H1 (cell line): ENCODE data around the gene NFKBIE. TPM values are rescaled to one million over a fixed set of nuclear protein-coding genes. Genes with fewer than 3 reads are reported as not detected.

Source experiments
- ATF3 ChIP-seq: IDR thresholded peaks from 2 replicates; pipeline ENCODE4 v1.6.1; 2011; ENCODE audit warnings: low read depth, mild to moderate bottlenecking, low read length; ENCODE audit not compliant: insufficient read depth
- BACH1 ChIP-seq: IDR thresholded peaks from 2 replicates; pipeline ENCODE4 v1.6.1; 2012; ENCODE audit warnings: low read length, improper control_type of control experiment
- CBX5 ChIP-seq: fragments of 300-800, 300-1000 bp; sonication (generic); IDR thresholded peaks from 2 replicates; pipeline ENCODE4 v1.7.1; 2016; ENCODE audit warnings: antibody characterized with exemption, low read length, low read depth
- CEBPB ChIP-seq: IDR thresholded peaks from 2 replicates; pipeline ENCODE4 v1.6.1; 2012; ENCODE audit warnings: low read depth, low read length
- CHD1 ChIP-seq: IDR thresholded peaks from 2 replicates; pipeline ENCODE4 v1.6.1; 2012; ENCODE audit warnings: low read depth, low read length, improper control_type of control experiment
- CHD2 ChIP-seq: IDR thresholded peaks from 2 replicates; pipeline ENCODE4 v1.6.1; 2012; ENCODE audit warnings: low read length, improper control_type of control experiment
- CREB1 ChIP-seq: IDR thresholded peaks from 2 replicates; pipeline ENCODE4 v1.6.1; 2012; ENCODE audit warnings: inconsistent platforms
- EP300 ChIP-seq, 2 experiments: IDR thresholded peaks; 1 replicate in 1 of 2; 2 replicates in 1 of 2; pipeline ENCODE4 v1.6.1; 2011 to 2012; ENCODE audit warnings: low read depth in 2 of 2, low read length in 2 of 2, mild to moderate bottlenecking in 2 of 2, borderline replicate concordance in 1 of 2, inconsistent platforms in 1 of 2, moderate library complexity in 1 of 2
- FOSL1 ChIP-seq: IDR thresholded peaks from 2 replicates; pipeline ENCODE4 v1.6.1; 2011; ENCODE audit warnings: mild to moderate bottlenecking, low read depth, low read length, moderate library complexity; ENCODE audit not compliant: insufficient read depth
- GABPA ChIP-seq: IDR thresholded peaks from 2 replicates; pipeline ENCODE4 v1.6.1; 2011; ENCODE audit warnings: mild to moderate bottlenecking, low read length, moderate library complexity, borderline replicate concordance; ENCODE audit not compliant: insufficient read depth
- JUN ChIP-seq: IDR thresholded peaks from 2 replicates; pipeline ENCODE4 v1.6.1; 2011; ENCODE audit warnings: low read depth, mild to moderate bottlenecking, improper control_type of control experiment, low read length
- JUND ChIP-seq: IDR thresholded peaks from 2 replicates; pipeline ENCODE4 v1.6.1; 2011; ENCODE audit warnings: mild to moderate bottlenecking, improper control_type of control experiment, low read length
- KDM5A ChIP-seq: fragments of 200-600 bp; IDR thresholded peaks from 2 replicates; pipeline ENCODE4 v1.7.1; 2012; ENCODE audit warnings: mild to moderate bottlenecking, low read length, inconsistent platforms, mixed read lengths
- NANOG ChIP-seq: IDR thresholded peaks from 2 replicates; pipeline ENCODE4 v1.6.1; 2011; ENCODE audit warnings: low read length, low read depth, mild to moderate bottlenecking, inconsistent platforms; ENCODE audit not compliant: insufficient read depth, poor library complexity, severe bottlenecking
- NRF1 ChIP-seq: IDR thresholded peaks from 2 replicates; pipeline ENCODE4 v1.6.1; 2011; ENCODE audit warnings: mild to moderate bottlenecking, low read depth, low read length, improper control_type of control experiment
- PHF8 ChIP-seq: fragments of 200-600 bp; sonication (generic); conservative IDR thresholded peaks from 2 replicates; pipeline ENCODE4 v1.7.1; 2012; ENCODE audit warnings: low read depth, mild to moderate bottlenecking, inconsistent platforms, low read length, moderate library complexity
- POLR2A ChIP-seq, 2 experiments: IDR thresholded peaks; 1 replicate in 1 of 2; 2 replicates in 1 of 2; pipeline ENCODE4 v1.6.1; 2011; ENCODE audit warnings: low read depth in 2 of 2, low read length in 2 of 2, mild to moderate bottlenecking in 2 of 2; ENCODE audit errors: control extremely low read depth in 1 of 2
- POLR2AphosphoS5 ChIP-seq: IDR thresholded peaks from 2 replicates; pipeline ENCODE4 v1.6.1; 2011; ENCODE audit warnings: low read depth, low read length
- RAD21 ChIP-seq, 2 experiments: IDR thresholded peaks in 1 of 2; conservative IDR thresholded peaks in 1 of 2; 2 replicates each; pipeline ENCODE4 v1.6.1; 2011; ENCODE audit warnings: low read depth in 2 of 2, low read length in 2 of 2, improper control_type of control experiment in 1 of 2, inconsistent platforms in 1 of 2, mild to moderate bottlenecking in 1 of 2, moderate library complexity in 1 of 2
- RNF2 ChIP-seq: fragments of 200-900, 300-1000 bp; sonication (generic); IDR thresholded peaks from 2 replicates; pipeline ENCODE4 v1.7.1; 2016; ENCODE audit warnings: borderline replicate concordance, low read depth, mild to moderate bottlenecking, antibody characterized with exemption, low read length; ENCODE audit not compliant: poor library complexity, severe bottlenecking; ENCODE audit errors: missing control alignments
- SP2 ChIP-seq: IDR thresholded peaks from 2 replicates; pipeline ENCODE4 v1.6.1; 2012; ENCODE audit warnings: mild to moderate bottlenecking, low read length, inconsistent platforms
- SP4 ChIP-seq: IDR thresholded peaks from 2 replicates; pipeline ENCODE4 v1.6.1; 2012; ENCODE audit warnings: low read length, inconsistent platforms
- TAF1 ChIP-seq: IDR thresholded peaks from 2 replicates; pipeline ENCODE4 v1.6.1; 2011; ENCODE audit warnings: mild to moderate bottlenecking, low read depth, low read length
- TBP ChIP-seq: IDR thresholded peaks from 2 replicates; pipeline ENCODE4 v1.6.1; 2011; ENCODE audit warnings: low read depth, low read length, improper control_type of control experiment
- YY1 ChIP-seq: IDR thresholded peaks from 2 replicates; pipeline ENCODE4 v1.6.1; 2011; ENCODE audit warnings: low read depth, mild to moderate bottlenecking, low read length
- polyA plus RNA-seq, 7 experiments: library from polyadenylated mRNA; depleted of rRNA in 3 of 7; stranded (reverse) in 5 of 7; unstranded in 2 of 7; fragments of >200 nt in 5 of 7; fragments of 200-250 nt in 2 of 7; gene quantifications; 1 replicate in 5 of 7; 2 replicates in 1 of 7; 4 replicates in 1 of 7; pipeline versions ENCODE4 v1.2.1 to v1.2.3, GENCODE V29; 2011 to 2013; ENCODE audit warnings: missing spikeins in 2 of 7, mixed read lengths in 2 of 7
- total RNA-seq: library from RNA; stranded (reverse); fragmentation: NEBNext Ultra II Directional; extraction: Animal tissue kit (Norgen Biotek cat#: 25700); gene quantifications from 2 replicates; pipeline ENCODE4 v1.2.1, GENCODE V29; 2021

NFKBIE gene
- total and polyA plus RNA-seq, 2 of the 8 experiments (the other 6 are each of a cell fraction or from before 2014, with no cell fraction given), result 13.5 to 19.2 TPM

DNA sequence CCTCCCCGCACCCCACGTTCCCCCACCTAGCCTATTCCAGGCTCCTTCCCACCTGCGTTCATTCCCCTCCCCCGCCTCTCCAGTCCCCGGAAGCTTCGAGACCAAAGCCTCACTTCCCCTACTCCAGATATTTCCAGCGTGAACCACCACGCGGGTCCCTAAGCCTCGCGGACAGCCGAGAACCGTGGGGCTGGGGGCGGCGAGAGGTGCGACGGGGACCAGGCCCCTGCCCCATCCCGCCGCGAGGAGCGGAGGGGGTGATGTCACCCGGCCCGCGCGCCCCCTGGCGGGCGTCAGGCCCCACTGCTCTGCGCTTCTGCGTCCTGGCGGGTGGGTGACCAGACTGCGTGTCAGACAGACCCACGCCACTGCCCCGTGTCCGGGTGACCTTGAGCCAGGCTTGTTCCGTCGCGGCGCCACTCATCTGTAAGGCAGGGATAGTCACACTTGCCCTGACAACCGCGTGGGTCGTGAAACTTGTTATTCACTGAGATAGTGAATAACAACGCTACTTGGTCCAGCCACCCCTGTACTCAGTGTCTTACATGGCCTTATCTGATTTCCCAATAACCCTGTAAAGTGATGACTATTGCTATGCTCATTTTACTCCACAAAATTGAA lies 27.4 kb downstream of the NFKBIE start (continued):
- TF ChIP-seq TAF1, result peak; percentile 37; the same call in 1 of the 2 replicates
- no peak for TF ChIP-seq NANOG
- peak; percentile 84 for TF ChIP-seq CREB1
- peak; percentile 97 for TF ChIP-seq JUND
- TF ChIP-seq RAD21 (IDR thresholded peaks at IDR 0.05 in 1 of 2, conservative IDR thresholded peaks at IDR 0.05 in 1 of 2; ENCODE audit: low read depth in 2 of 2, low read length in 2 of 2), result peak; percentile 47 to 59; a peak in 3 of 4 replicates
- peak; percentile 83 for TF ChIP-seq ATF3
- TF ChIP-seq BACH1, result peak; percentile 78
- TF ChIP-seq SP2, result no peak
- TF ChIP-seq EP300 (IDR thresholded peaks at IDR 0.05; ENCODE audit: borderline replicate concordance in 1 of 2, low read depth in 2 of 2, low read length in 2 of 2), result peak in 1 of 2 experiments; percentile 33; a peak in 1 of 3 replicates
- TF ChIP-seq JUN, result peak; percentile 82
- TF ChIP-seq CHD2, result 0 out of 2 replicates have a peak, but pooled peaks have one; percentile 50
- TF ChIP-seq NRF1, result no peak
- TF ChIP-seq SP4, result no peak; the same call in 1 of the 2 replicates
- no peak for TF ChIP-seq CHD1
- TF ChIP-seq CEBPB, result no peak
- peak in 1 of 2 experiments; percentile 68; a peak in 2 of 3 replicates for TF ChIP-seq POLR2A (IDR thresholded peaks at IDR 0.05; ENCODE audit: control extremely low read depth in 1 of 2, low read depth in 2 of 2, low read length in 2 of 2)
- TF ChIP-seq KDM5A, result no peak
- TF ChIP-seq TBP, result peak; percentile 30; the same call in 1 of the 2 replicates
- 0 out of 2 replicates have a peak, but pooled peaks have one; percentile 21 for TF ChIP-seq PHF8
- TF ChIP-seq RNF2, result no peak
- peak; percentile 61; the same call in 1 of the 2 replicates for TF ChIP-seq GABPA
- TF ChIP-seq POLR2AphosphoS5, result peak; percentile 65
- TF ChIP-seq CBX5, result no peak
- no peak for TF ChIP-seq FOSL1
- peak; percentile 56; the same call in 1 of the 2 replicates for TF ChIP-seq YY1
